SH-SY5Y (cell line): ENCODE measurements around the gene ZFR2.

Experiments used
- GATA2 ChIP-seq: IDR thresholded peaks from 2 replicates; pipeline ENCODE4 v1.6.1; 2011; ENCODE audit warnings: mild to moderate bottlenecking, low read depth, low read length
- GATA3 ChIP-seq: IDR thresholded peaks from 2 replicates; pipeline ENCODE4 v1.6.1; 2011; ENCODE audit warnings: low read depth, mild to moderate bottlenecking, low read length, moderate library complexity

GRCh38 chr19:3809881-3810707 lies 58.7 kb downstream of the ZFR2 start:
- TF ChIP-seq GATA3 (no peak), GATA2 (no peak)
